ENCODE measurements around the gene DEPDC5.

DEPDC5 gene

DNA sequence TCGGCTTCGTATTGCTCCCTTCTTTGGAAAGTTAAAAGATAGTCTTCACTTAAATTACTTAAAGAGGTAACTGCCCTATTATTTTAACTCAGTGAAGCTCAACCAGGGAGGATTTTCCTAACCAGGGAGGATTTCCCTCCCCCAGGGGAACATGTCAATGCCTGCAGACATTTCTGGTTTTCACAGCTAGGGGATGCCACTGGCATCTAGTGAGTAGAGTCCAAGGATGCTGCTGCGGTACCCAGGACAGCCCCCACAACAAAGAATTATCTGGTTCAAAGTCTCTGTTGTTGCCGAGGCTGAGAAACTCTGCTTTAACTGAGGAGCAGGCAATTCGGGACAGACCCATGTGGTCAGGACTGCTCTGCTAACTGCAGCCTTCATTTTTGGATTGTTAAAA lies 82.2 kb downstream of the DEPDC5 start:
- Histone ChIP-seq H3K9me3 (ENCODE audit: insufficient read depth, low read depth, low read length) (no peaks in the 10 kb centered on the region), H3K27ac (ENCODE audit: low read depth, low read length) (no peak overlapping the region), H3K9ac (ENCODE audit: low read depth, low read length) (no peak overlapping the region), H3K4me1 (ENCODE audit: insufficient read depth, low read length) (no peaks in the 10 kb centered on the region), H3K27me3 (ENCODE audit: insufficient read depth, low read length) (no peaks in the 10 kb centered on the region), H3K4me3 (ENCODE audit: low read length) (no peak overlapping the region), H3K36me3 (ENCODE audit: insufficient read depth, low read length) (peaks cover 38% of the 10 kb centered on the region)
- 91% methylated on average over 5 of the region's 5 CpGs for WGBS

DNA sequence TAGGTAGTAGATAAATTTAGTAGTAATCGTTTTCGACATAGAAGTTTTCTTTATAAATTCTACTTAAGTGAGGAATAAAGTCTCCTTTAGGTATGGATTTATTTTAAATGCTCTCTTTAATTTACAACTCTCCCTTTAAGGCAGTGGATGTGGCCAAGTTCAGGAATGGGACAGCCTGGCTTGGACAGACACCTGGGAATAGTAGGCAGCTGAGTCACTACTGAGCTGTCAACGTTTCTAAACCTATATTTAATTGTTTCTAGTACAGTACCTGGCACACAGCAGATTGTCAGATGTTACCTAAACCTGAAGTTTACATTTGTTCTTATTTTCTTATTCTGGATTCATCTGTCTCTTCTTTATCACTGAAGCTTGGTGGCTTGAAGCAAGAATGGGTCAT lies 85.1 kb downstream of the DEPDC5 start:
- Histone ChIP-seq H3K36me3 (ENCODE audit: insufficient read depth, low read length) (peaks cover 37% of the 10 kb centered on the region), H3K27me3 (ENCODE audit: insufficient read depth, low read length) (no peaks in the 10 kb centered on the region), H3K9ac (ENCODE audit: low read depth, low read length) (no peak overlapping the region), H3K9me3 (ENCODE audit: insufficient read depth, low read depth, low read length) (no peaks in the 10 kb centered on the region), H3K27ac (ENCODE audit: low read depth, low read length) (no peak overlapping the region), H3K4me1 (ENCODE audit: insufficient read depth, low read length) (no peaks in the 10 kb centered on the region), H3K4me3 (ENCODE audit: low read length) (no peak overlapping the region)
- 94% methylated on average over 1 of the region's 3 CpGs for WGBS

DNA sequence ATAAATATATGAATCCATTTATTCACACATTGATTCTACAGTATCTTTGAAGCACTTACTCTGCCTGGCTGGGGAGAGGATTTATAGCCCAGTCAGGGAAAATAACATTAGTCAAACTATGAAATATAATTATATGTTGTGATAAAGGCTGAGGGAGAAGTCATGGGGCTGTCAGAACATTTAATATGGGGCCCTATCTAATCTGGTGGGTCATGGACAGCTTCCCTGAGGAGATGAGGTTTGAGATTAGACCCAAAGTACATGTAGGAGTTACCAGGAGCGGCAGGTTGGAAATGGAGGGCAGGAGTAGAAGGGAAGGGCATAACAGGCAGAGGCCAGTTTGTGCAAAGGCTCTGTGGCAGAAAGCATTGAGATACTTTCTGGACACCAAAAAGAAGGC lies 86.2 kb downstream of the DEPDC5 start:
- Histone ChIP-seq H3K9ac (ENCODE audit: low read depth, low read length) (no peak overlapping the region), H3K27ac (ENCODE audit: low read depth, low read length) (no peak overlapping the region), H3K4me1 (ENCODE audit: insufficient read depth, low read length) (no peaks in the 10 kb centered on the region), H3K36me3 (ENCODE audit: insufficient read depth, low read length) (peaks cover 41% of the 10 kb centered on the region), H3K4me3 (ENCODE audit: low read length) (no peak overlapping the region), H3K27me3 (ENCODE audit: insufficient read depth, low read length) (no peaks in the 10 kb centered on the region), H3K9me3 (ENCODE audit: insufficient read depth, low read depth, low read length) (no peaks in the 10 kb centered on the region)
- 90% methylated on average over 1 of the region's 1 CpG for WGBS

DNA sequence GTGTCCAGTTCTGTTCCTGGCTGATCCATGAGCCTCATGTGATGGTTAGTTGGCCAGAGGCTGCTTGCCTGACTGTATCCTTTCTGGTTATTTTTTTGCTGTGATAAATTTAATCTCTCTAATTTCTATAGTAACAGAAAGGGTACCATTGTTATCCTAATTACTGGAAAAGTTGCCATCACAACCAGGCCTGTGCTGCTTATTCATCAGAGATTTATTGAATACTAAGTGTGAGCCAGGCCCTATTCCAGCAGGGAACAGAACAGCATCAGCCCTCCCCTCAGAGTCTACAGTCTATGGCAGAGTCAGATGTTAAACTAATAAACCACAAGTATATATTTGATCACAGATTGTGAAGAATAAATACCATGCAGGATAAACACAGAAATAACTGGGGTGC lies 86.8 kb downstream of the DEPDC5 start:
- H3K27me3 ChIP-seq (ENCODE audit: insufficient read depth, low read length) = no peaks in the 10 kb centered on the region
- H3K9ac ChIP-seq (ENCODE audit: low read depth, low read length) = no peak overlapping the region
- H3K36me3 ChIP-seq (ENCODE audit: insufficient read depth, low read length) = peaks cover 42% of the 10 kb centered on the region

DNA sequence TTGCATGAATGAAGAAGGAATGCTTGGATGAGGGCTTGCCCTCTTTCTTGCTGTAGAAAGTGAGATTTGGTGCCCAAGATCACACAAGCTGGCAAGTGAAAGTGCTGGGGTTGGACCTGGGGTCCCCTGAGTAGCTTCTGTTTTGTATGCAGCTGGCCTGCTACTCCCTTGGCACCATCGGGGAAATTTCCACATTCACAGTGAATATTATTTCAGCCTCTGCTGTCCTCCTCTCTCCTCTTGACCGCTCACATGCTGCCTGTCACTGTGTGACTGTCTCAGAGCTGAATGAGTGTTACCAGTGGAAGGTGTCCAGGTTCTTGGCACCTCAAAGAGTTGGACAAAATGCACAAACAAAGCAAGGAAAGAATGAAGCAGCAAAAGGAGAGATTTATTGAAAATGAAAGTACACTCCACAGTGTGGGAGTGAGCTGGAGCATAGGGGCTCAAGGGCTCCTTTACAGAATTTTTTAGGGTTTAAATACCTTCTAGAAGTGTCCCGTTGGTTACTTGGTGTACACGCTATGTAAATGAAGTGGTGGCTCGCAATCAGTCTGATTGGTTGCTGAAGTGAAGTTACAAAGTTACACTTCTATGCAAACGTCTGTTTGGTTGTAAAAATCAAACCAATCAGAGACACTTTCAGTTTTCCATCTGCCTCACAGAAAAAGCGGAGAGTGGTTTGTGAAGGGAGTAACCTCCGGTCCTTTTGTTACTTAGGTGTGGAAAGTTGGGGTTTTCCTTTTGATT lies 87.4 kb downstream of the DEPDC5 start:
- no peak overlapping the region for H3K9ac ChIP-seq (ENCODE audit: low read depth, low read length)
- WGBS = 91% methylated on average over 8 of the region's 8 CpGs
- no peaks in the 10 kb centered on the region for H3K27me3 ChIP-seq (ENCODE audit: insufficient read depth, low read length)
- H3K27ac ChIP-seq (ENCODE audit: low read depth, low read length) = no peak overlapping the region
- peaks cover 49% of the 10 kb centered on the region for H3K36me3 ChIP-seq (ENCODE audit: insufficient read depth, low read length)
- no peak overlapping the region for H3K4me3 ChIP-seq (ENCODE audit: low read length)
- no peaks in the 10 kb centered on the region for H3K9me3 ChIP-seq (ENCODE audit: insufficient read depth, low read depth, low read length)
- no peaks in the 10 kb centered on the region for H3K4me1 ChIP-seq (ENCODE audit: insufficient read depth, low read length)

More for the DNA sequence above, 86.8 kb downstream of the DEPDC5 start:
- Histone ChIP-seq H3K9me3 (ENCODE audit: insufficient read depth, low read depth, low read length) (no peaks in the 10 kb centered on the region), H3K4me1 (ENCODE audit: insufficient read depth, low read length) (no peaks in the 10 kb centered on the region), H3K4me3 (ENCODE audit: low read length) (no peak overlapping the region), H3K27ac (ENCODE audit: low read depth, low read length) (no peak overlapping the region)

DNA sequence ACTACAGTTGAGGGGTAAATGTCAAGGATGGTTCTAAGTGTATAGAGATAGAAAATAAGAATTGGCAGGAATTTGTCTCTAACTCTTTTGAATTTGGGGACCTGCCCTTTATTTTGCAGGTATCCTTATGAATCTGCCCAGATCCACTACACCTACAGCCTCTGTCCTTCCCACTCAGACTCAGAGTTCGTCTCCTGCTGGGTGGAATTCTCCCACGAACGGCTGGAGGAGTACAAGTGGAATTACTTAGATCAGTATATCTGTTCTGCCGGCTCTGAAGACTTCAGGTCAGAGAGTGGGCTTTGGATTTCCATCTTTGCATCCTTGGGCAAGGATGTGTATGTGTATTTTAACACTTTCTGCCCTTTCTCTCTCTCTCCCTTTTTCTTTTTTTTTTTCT lies 89.7 kb downstream of the DEPDC5 start:
- Histone ChIP-seq H3K4me3 (ENCODE audit: low read length) (no peak overlapping the region), H3K9me3 (ENCODE audit: insufficient read depth, low read depth, low read length) (peaks cover 12% of the 10 kb centered on the region; the same call in 1 of the 2 replicates), H3K4me1 (ENCODE audit: insufficient read depth, low read length) (no peaks in the 10 kb centered on the region), H3K27ac (ENCODE audit: low read depth, low read length) (no peak overlapping the region), H3K27me3 (ENCODE audit: insufficient read depth, low read length) (no peaks in the 10 kb centered on the region), H3K9ac (ENCODE audit: low read depth, low read length) (no peak overlapping the region), H3K36me3 (ENCODE audit: insufficient read depth, low read length) (peaks cover 62% of the 10 kb centered on the region)
- 99% methylated on average over 4 of the region's 4 CpGs for WGBS

DNA sequence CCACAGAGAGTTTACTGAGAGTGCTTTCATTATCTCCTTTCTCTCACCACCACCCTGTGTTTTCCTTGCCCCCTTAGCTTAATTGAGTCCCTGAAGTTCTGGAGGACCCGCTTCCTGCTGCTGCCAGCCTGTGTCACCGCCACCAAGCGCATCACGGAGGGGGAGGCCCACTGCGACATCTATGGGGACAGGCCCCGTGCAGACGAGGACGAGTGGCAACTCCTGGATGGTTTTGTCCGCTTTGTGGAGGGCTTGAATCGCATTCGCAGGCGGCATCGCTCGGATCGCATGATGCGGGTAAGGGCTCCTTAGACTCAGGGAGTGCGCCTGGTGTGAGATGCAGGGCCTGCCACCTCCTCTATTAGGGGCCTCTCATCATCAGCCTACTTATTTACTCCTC lies 91.1 kb downstream of the DEPDC5 start:
- H3K9me3 ChIP-seq (ENCODE audit: insufficient read depth, low read depth, low read length) = peaks cover 12% of the 10 kb centered on the region; the same call in 1 of the 2 replicates
- H3K4me1 ChIP-seq (ENCODE audit: insufficient read depth, low read length) = no peaks in the 10 kb centered on the region
- 97% methylated on average over 17 of the region's 17 CpGs for WGBS
- H3K27me3 ChIP-seq (ENCODE audit: insufficient read depth, low read length) = no peaks in the 10 kb centered on the region
- no peak overlapping the region for H3K9ac ChIP-seq (ENCODE audit: low read depth, low read length)
- H3K4me3 ChIP-seq (ENCODE audit: low read length) = no peak overlapping the region
- H3K36me3 ChIP-seq (ENCODE audit: insufficient read depth, low read length) = peaks cover 64% of the 10 kb centered on the region
- no peak overlapping the region for H3K27ac ChIP-seq (ENCODE audit: low read depth, low read length)

DNA sequence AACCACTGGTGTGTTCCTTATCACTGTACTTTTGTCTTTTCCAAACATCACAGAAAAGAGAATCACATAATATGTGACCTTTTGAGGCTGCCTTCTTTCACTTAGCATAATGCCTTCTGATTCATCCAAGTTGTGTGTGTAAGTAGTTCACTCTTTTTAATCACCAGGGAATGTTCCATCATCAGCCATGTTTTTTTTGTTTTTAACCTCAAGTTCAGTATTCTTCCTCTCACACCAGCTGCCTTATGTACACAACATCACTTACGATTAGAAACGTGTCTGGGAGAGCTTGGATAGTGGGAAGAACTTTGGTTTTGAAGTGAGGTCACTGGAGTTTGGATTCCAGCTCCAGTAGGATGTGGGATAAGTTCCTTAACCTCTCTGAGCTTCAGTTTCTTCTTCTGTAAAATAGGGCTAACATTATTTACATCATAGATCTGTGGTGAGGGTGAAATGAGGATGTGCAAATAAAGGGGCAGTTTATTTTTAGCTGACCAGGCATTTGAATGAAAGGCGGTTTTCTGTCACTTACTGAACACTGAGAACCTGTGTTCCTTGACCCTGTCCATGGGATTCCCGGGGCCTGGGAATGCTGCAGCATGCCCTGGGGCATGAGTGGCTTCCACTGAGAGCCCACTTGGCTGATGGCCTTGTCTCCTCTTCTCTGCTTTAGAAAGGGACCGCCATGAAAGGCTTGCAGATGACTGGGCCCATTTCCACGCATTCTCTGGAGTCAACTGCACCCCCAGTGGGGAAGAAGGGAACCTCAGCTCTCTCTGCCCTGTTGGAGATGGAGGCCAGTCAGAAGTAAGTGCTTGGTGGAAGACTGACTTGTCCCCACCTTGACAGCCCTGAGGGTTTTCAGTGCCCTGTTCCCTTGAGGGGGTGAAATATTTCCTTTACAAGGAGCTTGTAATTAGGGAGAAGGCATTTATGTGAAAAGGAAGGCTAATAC lies 92.6 kb downstream of the DEPDC5 start:
- Histone ChIP-seq H3K9ac (ENCODE audit: low read depth, low read length) (no peak overlapping the region), H3K9me3 (ENCODE audit: insufficient read depth, low read depth, low read length) (peaks cover 12% of the 10 kb centered on the region; the same call in 1 of the 2 replicates), H3K36me3 (ENCODE audit: insufficient read depth, low read length) (peaks cover 74% of the 10 kb centered on the region), H3K4me1 (ENCODE audit: insufficient read depth, low read length) (no peaks in the 10 kb centered on the region), H3K27ac (ENCODE audit: low read depth, low read length) (no peak overlapping the region), H3K4me3 (ENCODE audit: low read length) (no peak overlapping the region), H3K27me3 (ENCODE audit: insufficient read depth, low read length) (no peaks in the 10 kb centered on the region)
- 94% methylated on average over 6 of the region's 6 CpGs for WGBS

DNA sequence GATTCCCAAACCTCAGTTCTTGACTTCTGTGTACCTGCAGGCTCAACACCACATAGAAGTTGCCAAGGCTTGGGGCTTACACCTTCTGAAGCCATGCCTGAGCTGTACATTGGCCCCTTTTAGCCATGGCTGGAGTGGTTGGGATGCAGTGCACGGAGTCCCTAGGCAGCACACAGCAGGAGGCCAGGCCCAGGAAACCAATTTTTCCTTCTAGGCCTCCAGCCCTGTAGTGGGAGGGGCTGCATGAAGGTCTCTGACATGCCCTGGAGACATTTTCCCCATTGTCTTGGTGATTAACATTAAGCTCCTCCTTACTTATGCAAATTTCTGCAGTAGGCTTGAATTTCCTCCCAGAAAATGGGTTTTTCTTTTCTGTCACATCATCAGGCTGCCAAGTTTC lies 94.6 kb downstream of the DEPDC5 start:
- Histone ChIP-seq H3K4me3 (ENCODE audit: low read length) (no peak overlapping the region), H3K36me3 (ENCODE audit: insufficient read depth, low read length) (peaks cover 72% of the 10 kb centered on the region)

DNA sequence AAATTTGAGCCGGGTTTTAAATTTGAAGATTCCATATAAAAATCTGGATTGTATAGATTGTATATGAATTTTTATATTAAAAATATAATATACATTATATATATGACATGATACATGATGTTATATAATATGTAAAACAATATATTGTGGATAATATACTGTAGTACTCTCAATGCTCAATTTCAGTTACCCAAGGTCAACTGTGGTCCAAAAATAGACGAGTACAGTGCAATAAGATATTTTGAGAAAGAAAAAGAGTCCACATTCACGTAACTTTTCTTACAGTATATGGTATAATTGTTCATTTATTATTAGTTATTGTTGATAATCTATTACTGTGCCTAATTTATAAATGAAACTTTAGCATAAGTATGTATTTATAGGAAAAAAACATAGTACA lies 96.3 kb downstream of the DEPDC5 start:
- WGBS = no CpG with 5 or more reads among the region's 3 CpGs
- H3K9me3 ChIP-seq (ENCODE audit: insufficient read depth, low read depth, low read length) = peaks cover 12% of the 10 kb centered on the region; the same call in 1 of the 2 replicates
- H3K36me3 ChIP-seq (ENCODE audit: insufficient read depth, low read length) = peaks cover 59% of the 10 kb centered on the region

More for the DNA sequence above, 94.6 kb downstream of the DEPDC5 start:
- Histone ChIP-seq H3K9ac (ENCODE audit: low read depth, low read length) (no peak overlapping the region), H3K9me3 (ENCODE audit: insufficient read depth, low read depth, low read length) (peaks cover 12% of the 10 kb centered on the region; the same call in 1 of the 2 replicates), H3K27me3 (ENCODE audit: insufficient read depth, low read length) (no peaks in the 10 kb centered on the region), H3K27ac (ENCODE audit: low read depth, low read length) (no peak overlapping the region), H3K4me1 (ENCODE audit: insufficient read depth, low read length) (no peaks in the 10 kb centered on the region)
- 80% methylated on average over 1 of the region's 1 CpG for WGBS

More for the DNA sequence above, 96.3 kb downstream of the DEPDC5 start:
- Histone ChIP-seq H3K4me1 (ENCODE audit: insufficient read depth, low read length) (no peaks in the 10 kb centered on the region), H3K27me3 (ENCODE audit: insufficient read depth, low read length) (no peaks in the 10 kb centered on the region), H3K4me3 (ENCODE audit: low read length) (no peak overlapping the region), H3K9ac (ENCODE audit: low read depth, low read length) (no peak overlapping the region), H3K27ac (ENCODE audit: low read depth, low read length) (no peak overlapping the region)
